ENCODE measurements around the gene ATE1. TPM values are rescaled to one million over a fixed set of nuclear protein-coding genes. Genes with fewer than 3 reads are reported as not detected.

Gene ATE1
- total and polyA plus RNA-seq, 8 donors: 2.8 to 15.4 (median 8.5) TPM

GRCh38 chr10:121914661-121915060 is 13.2 kb downstream of the ATE1 start:
- Histone ChIP-seq H3K36me3 (peaks cover 0 to 4% (median 0%) of the 10 kb centered on the region in 3 donors), H3K27me3 (no peaks in the 10 kb centered on the region), H3K27ac (no peak overlapping the region), H3K4me3 (no peak overlapping the region), H3K9me3 (no peaks in the 10 kb centered on the region), H3K4me1 (no peaks in the 10 kb centered on the region)
- DNase-seq (no peak), ATAC-seq (no peak), FAIRE-seq (no peak)
- WGBS, 2 donors: 81 to 82% methylated on average over 6 of the region's 6 CpGs
- intact Hi-C loops (cut with DNase I): no loop called here
- no peak for TF ChIP-seq CTCF (IDR thresholded peaks at IDR 0.05)

- 95% methylated on average over 2 of the region's 2 CpGs for WGBS, 2 donors
- no peak for DNase-seq
- TF ChIP-seq CTCF (IDR thresholded peaks at IDR 0.05): no peak
- peaks cover 0 to 4% (median 0%) of the 10 kb centered on the region in 3 donors for H3K36me3 ChIP-seq
- no peaks in the 10 kb centered on the region for H3K4me1 ChIP-seq
- H3K27ac ChIP-seq: no peak overlapping the region
- no peak for FAIRE-seq
- H3K9me3 ChIP-seq: no peaks in the 10 kb centered on the region
- intact Hi-C loops (cut with DNase I): no loop called here
- H3K27me3 ChIP-seq: no peaks in the 10 kb centered on the region
- no peak overlapping the region for H3K4me3 ChIP-seq
- no peak for ATAC-seq
These were observed 16.5 kb downstream of the ATE1 start for GRCh38 chr10:121911421-121911697.

- Histone ChIP-seq H3K9me3 (no peaks in the 10 kb centered on the region), H3K36me3 (peaks cover 0 to 4% (median 0%) of the 10 kb centered on the region in 3 donors), H3K4me3 (no peak overlapping the region), H3K4me1 (no peaks in the 10 kb centered on the region), H3K27me3 (no peaks in the 10 kb centered on the region), H3K27ac (no peak overlapping the region)
- no peak for TF ChIP-seq CTCF (IDR thresholded peaks at IDR 0.05)
- FAIRE-seq (no peak), DNase-seq (no peak), ATAC-seq (no peak)
- WGBS, 2 donors: 62 to 66% methylated on average over 5 of the region's 5 CpGs
- intact Hi-C loops (cut with DNase I): no loop called here
These were observed 17.0 kb downstream of the ATE1 start for GRCh38 chr10:121910673-121911420.

- no peak overlapping the region for H3K4me3 ChIP-seq
- H3K4me1 ChIP-seq: peaks cover 3 to 13% (median 8%) of the 10 kb centered on the region in 3 donors
- intact Hi-C loops (cut with DNase I): no loop called here
- ATAC-seq (peak in 3 of 4 donors; percentile 26 to 67 (median 49)), FAIRE-seq (no peak), DNase-seq (peak in 1 of 6 donors; percentile 23)
- TF ChIP-seq CTCF (IDR thresholded peaks at IDR 0.05): no peak
- H3K27ac ChIP-seq: no peak overlapping the region
- H3K36me3 ChIP-seq: no peaks in the 10 kb centered on the region
- WGBS, 2 donors: 13 to 19% methylated on average over 2 of the region's 2 CpGs
- no peaks in the 10 kb centered on the region for H3K27me3 ChIP-seq
- no peaks in the 10 kb centered on the region for H3K9me3 ChIP-seq
These were observed 22.9 kb downstream of the ATE1 start for GRCh38 chr10:121904888-121905287.

GRCh38 chr10:121900443-121901174 is 27.2 kb downstream of the ATE1 start:
- H3K4me1 ChIP-seq: peaks cover 3 to 14% (median 12%) of the 10 kb centered on the region in 3 donors
- DNase-seq (peak in 1 of 6 donors; percentile 10), ATAC-seq (peak; percentile 86 to 94 (median 92)), FAIRE-seq (peak; percentile 90)
- H3K27ac ChIP-seq: peak overlapping the region in 2 of 4 donors; percentile 11 to 19
- WGBS, 2 donors: 34 to 40% methylated on average over 10 of the region's 10 CpGs
- H3K27me3 ChIP-seq: no peaks in the 10 kb centered on the region
- H3K9me3 ChIP-seq: no peaks in the 10 kb centered on the region
- intact Hi-C loops (cut with DNase I): no loop called here
- H3K36me3 ChIP-seq: peaks cover 0 to 7% (median 0%) of the 10 kb centered on the region in 3 donors
- no peak overlapping the region for H3K4me3 ChIP-seq
- peak; percentile 21 to 64 (median 47) for TF ChIP-seq CTCF (IDR thresholded peaks at IDR 0.05)
